GM23248 (cell line): ENCODE data around the gene DPAGT1. TPM values are rescaled to one million over a fixed set of nuclear protein-coding genes. Genes with fewer than 3 reads are reported as not detected.

Experiments used
- DNase-seq: peaks from one replicate; pipeline ENCODE4 v3.0.0-alpha.2; 2015
- H2AFZ ChIP-seq: fragments of 200-600 bp; sonication (generic); 2 replicates; pipeline ENCODE4 v1.6.1; 2016; ENCODE audit warnings: antibody characterized with exemption
- H3F3A ChIP-seq: fragments of 200-600 bp; sonication (generic); 2 replicates; pipeline ENCODE4 v1.6.1; 2016; ENCODE audit warnings: mild to moderate bottlenecking, antibody characterized with exemption, mixed run types; ENCODE audit not compliant: insufficient read depth
- H3K27ac ChIP-seq: fragments of 200-600 bp; sonication (generic); 2 replicates; pipeline ENCODE4 v1.5.1; 2016; ENCODE audit warnings: mild to moderate bottlenecking
- H3K27me3 ChIP-seq: fragments of 200-600 bp; sonication (generic); replicated peaks from 2 replicates; pipeline ENCODE4 v1.6.1; 2016; ENCODE audit warnings: mild to moderate bottlenecking; ENCODE audit not compliant: insufficient read depth
- H3K36me3 ChIP-seq: fragments of 200-600 bp; sonication (generic); 2 replicates; pipeline ENCODE4 v1.6.1; 2016; ENCODE audit warnings: low read depth, mild to moderate bottlenecking
- H3K4me1 ChIP-seq: fragments of 200-600 bp; sonication (generic); 2 replicates; pipeline ENCODE4 v1.6.1; 2016; ENCODE audit warnings: mild to moderate bottlenecking; ENCODE audit not compliant: insufficient read depth
- H3K4me2 ChIP-seq: fragments of 200-600 bp; sonication (generic); one replicate; pipeline ENCODE4 v1.6.1; 2016; ENCODE audit warnings: mild to moderate bottlenecking; ENCODE audit not compliant: unreplicated experiment
- H3K4me3 ChIP-seq: fragments of 200-600 bp; sonication (generic); 2 replicates; pipeline ENCODE4 v1.5.1; 2016; ENCODE audit warnings: mild to moderate bottlenecking
- H3K79me2 ChIP-seq: fragments of 200-600 bp; sonication (generic); 2 replicates; pipeline ENCODE4 v1.6.1; 2016; ENCODE audit warnings: mild to moderate bottlenecking; ENCODE audit not compliant: insufficient read depth
- H3K9ac ChIP-seq: fragments of 200-600 bp; sonication (generic); 2 replicates; pipeline ENCODE4 v1.6.1; 2016; ENCODE audit warnings: mild to moderate bottlenecking
- H3K9me2 ChIP-seq: fragments of 200-600 bp; sonication (generic); 2 replicates; pipeline ENCODE4 v1.6.1; 2016; ENCODE audit warnings: mixed run types, mild to moderate bottlenecking, moderate library complexity; ENCODE audit not compliant: insufficient read depth
- H3K9me3 ChIP-seq: fragments of 200-600 bp; sonication (generic); one replicate; pipeline ENCODE4 v1.6.1; 2017; ENCODE audit warnings: low read depth
- H4K20me1 ChIP-seq: fragments of 200-600 bp; sonication (generic); 2 replicates; pipeline ENCODE4 v1.6.0; 2016; ENCODE audit not compliant: insufficient read depth
- EZH2 ChIP-seq: fragments of 200-600 bp; sonication (generic); IDR thresholded peaks from 2 replicates; pipeline ENCODE4 v1.6.1; 2018; ENCODE audit warnings: antibody characterized with exemption, mild to moderate bottlenecking; ENCODE audit not compliant: insufficient read depth, poor library complexity, severe bottlenecking
- EZH2phosphoT487 ChIP-seq: fragments of 200-600 bp; sonication (generic); IDR thresholded peaks from 2 replicates; pipeline ENCODE4 v1.6.1; 2018; ENCODE audit warnings: antibody characterized with exemption, moderate library complexity, mild to moderate bottlenecking, low read depth; ENCODE audit not compliant: insufficient read depth
- WGBS, 2 experiments: methylation state at CpG; one replicate each; pipeline ENCODE4 v1.1.6; 2015 to 2017; ENCODE audit warnings: low lambda C conversion rate in 2 of 2, low coverage in 1 of 2; ENCODE audit errors: missing lambda C conversion rate in 2 of 2; 5-methylcytosine and 5-hydroxymethylcytosine counted together
- in situ Hi-C: fragments of 300-500 bp; cut with MboI; formaldehyde crosslinking; loops from 2 replicates; pipeline ENCODE4 v1.15.0; 2020
- polyA plus RNA-seq: library from polyadenylated mRNA; unstranded; fragments of >200 nt; fragmentation: Nextera tagmentation; extraction: Ambion mirVana; gene quantifications from 2 replicates; pipeline ENCODE4 v1.2.1, GENCODE V29; 2016
- total RNA-seq: library from RNA; depleted of rRNA; stranded (reverse); fragments of >200 nt; shearing (Covaris generic); gene quantifications from 2 replicates; pipeline ENCODE4 v1.2.3, GENCODE V29; 2014

Gene DPAGT1
- total and polyA plus RNA-seq, 2 experiments from 2014 or later = 30.0 to 73.6 TPM

DNA sequence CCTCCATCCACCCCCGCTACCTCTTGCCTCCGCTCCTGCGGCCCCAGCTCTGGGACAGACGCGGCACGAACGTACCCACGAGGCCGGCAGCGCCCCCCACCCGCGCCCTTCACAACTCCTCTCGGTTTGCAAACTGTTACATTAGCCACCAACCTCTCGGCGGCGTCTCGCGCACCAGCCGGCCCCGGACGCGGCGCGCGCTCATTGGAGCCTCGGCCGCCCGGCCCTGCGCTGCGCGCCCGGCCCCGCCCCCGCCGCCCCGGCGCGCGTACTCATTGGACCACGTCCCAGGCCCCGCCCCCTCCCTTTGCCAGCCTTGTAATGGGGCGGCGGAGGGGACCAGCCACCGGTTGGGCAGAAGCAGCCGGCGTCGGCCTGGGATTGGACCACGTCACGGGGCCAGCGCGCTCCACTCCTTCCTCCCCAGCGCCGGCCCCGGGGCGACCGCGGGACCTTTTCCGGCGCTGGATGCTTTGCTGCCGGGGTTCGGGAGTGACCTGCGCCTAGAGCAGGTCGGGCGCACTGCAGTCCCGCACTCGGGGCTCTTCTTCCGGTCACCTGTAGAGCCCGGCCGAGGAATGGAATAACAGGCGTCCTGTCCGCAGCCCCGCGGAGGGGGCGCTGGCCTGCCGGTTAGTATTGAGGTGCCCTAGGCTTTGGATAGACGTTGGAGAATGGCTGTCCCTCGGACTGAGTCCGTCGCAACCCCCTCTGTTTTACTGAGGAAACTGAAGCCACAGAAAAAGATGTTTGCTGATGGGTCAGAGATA lies 44.5 kb downstream of the DPAGT1 start, which contains the start of gene HYOU1:
HYOU1 (minus strand) TSS at position 206 of the 770 bp plus-strand sequence. CDS start 1,045 bp downstream, outside the sequence.
- WGBS, 2 experiments = 1% methylated on average over 57 to 70 of the region's 79 CpGs
- Histone ChIP-seq H3K9me2 (no peaks in the 10 kb centered on the region), H3K79me2 (peaks cover 57% of the 10 kb centered on the region), H3K36me3 (peaks cover 18% of the 10 kb centered on the region; the same call in 1 of the 2 replicates), H3F3A (peaks cover 10% of the 10 kb centered on the region; the same call in 1 of the 2 replicates), H3K27me3 (no peaks in the 10 kb centered on the region), H3K9me3 (no peaks in the 10 kb centered on the region), H3K4me3 (peak within 1 kb of the TSS; percentile 91), H3K9ac (peak within 1 kb of the TSS; percentile 93), H3K4me1 (peaks cover 13% of the 10 kb centered on the region; the same call in 1 of the 2 replicates), H3K4me2 (peak within 1 kb of the TSS; percentile 87), H4K20me1 (no peaks in the 10 kb centered on the region), H3K27ac (peak within 1 kb of the TSS; percentile 82), H2AFZ (peak within 1 kb of the TSS; percentile 86)
- in situ Hi-C loops = no loop called here
- no peak for TF ChIP-seq EZH2
- peak; percentile 99 for DNase-seq

DNA sequence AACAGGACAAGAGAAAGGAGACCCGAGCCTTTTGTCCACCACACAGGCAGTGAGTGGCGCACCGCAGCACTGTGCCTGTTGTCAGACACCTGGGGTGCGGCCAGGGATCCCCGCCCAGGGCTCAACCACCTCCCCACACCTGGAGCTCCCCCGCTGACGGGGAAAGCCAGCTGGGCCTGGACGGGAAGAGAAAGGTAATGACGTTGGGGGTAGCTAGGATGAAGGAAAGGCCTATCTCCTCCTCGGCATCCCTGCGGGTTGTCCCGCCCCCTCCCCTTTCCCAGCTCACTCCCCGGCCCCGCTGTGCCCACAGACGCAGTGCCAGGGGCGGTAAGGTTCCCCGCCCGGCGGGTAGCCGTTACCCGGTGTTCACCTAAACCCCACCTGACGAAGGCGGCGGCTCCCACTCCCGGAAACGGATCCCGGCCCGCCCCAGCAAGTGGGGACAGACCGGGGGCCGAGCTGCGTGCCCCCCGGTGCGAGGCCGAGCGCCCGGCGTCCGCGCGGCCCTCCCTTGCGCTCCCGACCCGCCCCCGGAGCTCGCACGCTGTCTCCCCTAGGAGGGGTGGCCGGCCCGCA lies 45.1 kb downstream of the DPAGT1 start:
- Histone ChIP-seq H3K27me3 (no peaks in the 10 kb centered on the region), H3K9me3 (no peaks in the 10 kb centered on the region), H4K20me1 (no peaks in the 10 kb centered on the region), H2AFZ (peak overlapping the region; percentile 72), H3K27ac (peak overlapping the region; percentile 82), H3K4me2 (peak overlapping the region; percentile 78), H3K79me2 (peaks cover 55% of the 10 kb centered on the region), H3K4me1 (peaks cover 13% of the 10 kb centered on the region; the same call in 1 of the 2 replicates), H3K36me3 (peaks cover 18% of the 10 kb centered on the region; the same call in 1 of the 2 replicates), H3K9ac (peak overlapping the region; percentile 93), H3K4me3 (peak overlapping the region; percentile 88), H3F3A (peaks cover 10% of the 10 kb centered on the region; the same call in 1 of the 2 replicates), H3K9me2 (no peaks in the 10 kb centered on the region)
- TF ChIP-seq EZH2phosphoT487 (no peak), EZH2 (no peak)
- DNase-seq = peak; percentile 54
- in situ Hi-C loops = no loop called here
- WGBS, 2 experiments = 0 to 1% methylated on average over 28 to 46 of the region's 48 CpGs

GRCh38 chr11:119055901-119056300 lies 45.8 kb downstream of the DPAGT1 start:
- peaks cover 13% of the 10 kb centered on the region; the same call in 1 of the 2 replicates for H3K4me1 ChIP-seq
- in situ Hi-C loops = no loop called here
- H3K9me3 ChIP-seq = no peaks in the 10 kb centered on the region
- H3K9me2 ChIP-seq = no peaks in the 10 kb centered on the region
- peak overlapping the region; percentile 78 for H3K4me2 ChIP-seq
- no peak for TF ChIP-seq EZH2
- TF ChIP-seq EZH2phosphoT487 = no peak
- WGBS, 2 experiments = 24 to 30% methylated on average over 6 of the region's 6 CpGs
- no peaks in the 10 kb centered on the region for H4K20me1 ChIP-seq
- peaks cover 49% of the 10 kb centered on the region for H3K79me2 ChIP-seq
- peak overlapping the region; percentile 72 for H2AFZ ChIP-seq
- peak overlapping the region; percentile 88 for H3K4me3 ChIP-seq
- no peaks in the 10 kb centered on the region for H3K27me3 ChIP-seq
- peaks cover 19% of the 10 kb centered on the region; the same call in 1 of the 2 replicates for H3K36me3 ChIP-seq
- peak; percentile 62 for DNase-seq
- peak overlapping the region; percentile 82 for H3K27ac ChIP-seq
- peak overlapping the region; percentile 93 for H3K9ac ChIP-seq
- peaks cover 10% of the 10 kb centered on the region; the same call in 1 of the 2 replicates for H3F3A ChIP-seq

DNA sequence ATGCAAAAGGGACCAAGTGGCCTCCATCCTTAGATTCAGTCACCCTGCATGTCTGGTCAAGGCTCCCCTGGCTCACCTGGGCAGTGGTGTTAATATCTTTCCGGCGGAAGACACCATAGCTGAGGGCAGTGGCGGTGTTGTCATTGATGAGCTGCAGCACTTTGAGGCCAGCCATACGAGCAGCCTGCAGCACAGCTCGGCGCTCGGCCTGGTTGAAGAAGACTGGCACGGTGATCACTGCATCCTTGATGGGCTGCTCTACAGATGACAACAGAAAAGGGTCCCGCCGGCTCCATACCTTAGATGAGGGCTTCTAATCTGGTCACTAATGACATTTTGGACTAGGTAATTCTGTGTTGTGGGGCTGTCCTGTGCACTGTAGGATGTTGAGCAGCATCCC lies 47.2 kb downstream of the DPAGT1 start:
- Histone ChIP-seq H2AFZ (no peak overlapping the region), H3K4me1 (peaks cover 13% of the 10 kb centered on the region; the same call in 1 of the 2 replicates), H3K36me3 (peaks cover 33% of the 10 kb centered on the region; the same call in 1 of the 2 replicates), H3K4me3 (no peak overlapping the region), H3F3A (peaks cover 10% of the 10 kb centered on the region; the same call in 1 of the 2 replicates), H3K79me2 (peaks cover 39% of the 10 kb centered on the region), H3K4me2 (no peak overlapping the region), H3K9ac (no peak overlapping the region), H3K9me2 (no peaks in the 10 kb centered on the region), H3K9me3 (no peaks in the 10 kb centered on the region), H3K27me3 (no peaks in the 10 kb centered on the region), H4K20me1 (no peaks in the 10 kb centered on the region), H3K27ac (no peak overlapping the region)
- in situ Hi-C loops = no loop called here
- TF ChIP-seq EZH2 (no peak), EZH2phosphoT487 (no peak)
- 98 to 99% methylated on average over 10 of the region's 10 CpGs for WGBS, 2 experiments
- DNase-seq = no peak
